Measurements from ENCODE around the gene BCL2L2. TPM values are rescaled to one million over a fixed set of nuclear protein-coding genes. Genes with fewer than 3 reads are reported as not detected.

Gene BCL2L2
- total RNA-seq, 1 experiment from 2014 or later = 17.4 TPM

- no peak for DNase-seq (ENCODE audit: low read depth in 1 of 2, low spot score in 2 of 2)
- Histone ChIP-seq H3K27me3 (replicated peaks) (no peaks in the 10 kb centered on the region), H3K9me3 (replicated peaks) (no peaks in the 10 kb centered on the region), H3K4me1 (replicated peaks) (peaks cover 16% of the 10 kb centered on the region), H3K27ac (no peak overlapping the region), H3K4me3 (peak overlapping the region; percentile 64), H3K36me3 (peaks cover 46% of the 10 kb centered on the region)
Measured at GRCh38 chr14:23307687-23308644, 1.3 kb downstream of the BCL2L2 start.

- Histone ChIP-seq H3K4me3 (no peak overlapping the region), H3K9me3 (replicated peaks) (no peaks in the 10 kb centered on the region), H3K27ac (no peak overlapping the region), H3K27me3 (replicated peaks) (no peaks in the 10 kb centered on the region), H3K4me1 (replicated peaks) (peaks cover 16% of the 10 kb centered on the region), H3K36me3 (peaks cover 49% of the 10 kb centered on the region)
- no peak for DNase-seq (ENCODE audit: low read depth in 1 of 2, low spot score in 2 of 2)
Measured at GRCh38 chr14:23308721-23309445, 2.2 kb downstream of the BCL2L2 start.

- DNase-seq (ENCODE audit: low read depth in 1 of 2, low spot score in 2 of 2) = no peak
- Histone ChIP-seq H3K4me3 (no peak overlapping the region), H3K9me3 (replicated peaks) (no peaks in the 10 kb centered on the region), H3K27me3 (replicated peaks) (no peaks in the 10 kb centered on the region), H3K36me3 (peaks cover 56% of the 10 kb centered on the region), H3K4me1 (replicated peaks) (peaks cover 16% of the 10 kb centered on the region), H3K27ac (no peak overlapping the region)
Measured at GRCh38 chr14:23310546-23310945, 3.9 kb downstream of the BCL2L2 start.

GRCh38 chr14:23316300-23316699 lies 9.7 kb downstream of the BCL2L2 start:
- H3K36me3 ChIP-seq = peaks cover 40% of the 10 kb centered on the region
- H3K27me3 ChIP-seq (replicated peaks) = no peaks in the 10 kb centered on the region
- no peaks in the 10 kb centered on the region for H3K9me3 ChIP-seq (replicated peaks)
- peaks cover 9% of the 10 kb centered on the region for H3K4me1 ChIP-seq (replicated peaks)
- DNase-seq (ENCODE audit: low read depth in 1 of 2, low spot score in 2 of 2) = no peak
- H3K4me3 ChIP-seq = no peak overlapping the region
- no peak overlapping the region for H3K27ac ChIP-seq

- H3K4me1 ChIP-seq (replicated peaks) = peaks cover 16% of the 10 kb centered on the region
- peaks cover 60% of the 10 kb centered on the region for H3K36me3 ChIP-seq
- H3K27ac ChIP-seq = peak overlapping the region; percentile 65
- H3K9me3 ChIP-seq (replicated peaks) = no peaks in the 10 kb centered on the region
- H3K4me3 ChIP-seq = peak overlapping the region; percentile 88
- no peaks in the 10 kb centered on the region for H3K27me3 ChIP-seq (replicated peaks)
- DNase-seq (ENCODE audit: low read depth in 1 of 2, low spot score in 2 of 2) = no peak
Measured at GRCh38 chr14:23319746-23320583, 13.3 kb downstream of the BCL2L2 start.

GRCh38 chr14:23320584-23321571 lies 14.2 kb downstream of the BCL2L2 start, which contains the start of gene PABPN1:
TSS of gene PABPN1 (plus strand) at chr14:23321457. CDS start at chr14:23321470, 13 bp downstream.
- Histone ChIP-seq H3K27ac (peak within 1 kb of the TSS; percentile 96), H3K4me1 (replicated peaks) (peaks cover 16% of the 10 kb centered on the region), H3K9me3 (replicated peaks) (no peaks in the 10 kb centered on the region), H3K36me3 (peaks cover 54% of the 10 kb centered on the region), H3K27me3 (replicated peaks) (no peaks in the 10 kb centered on the region), H3K4me3 (peak within 1 kb of the TSS; percentile 88)
- peak; percentile 98 for DNase-seq (ENCODE audit: low read depth in 1 of 2, low spot score in 2 of 2)

GRCh38 chr14:23321572-23322547 lies 15.2 kb downstream of the BCL2L2 start:
- H3K36me3 ChIP-seq = peaks cover 55% of the 10 kb centered on the region
- no peaks in the 10 kb centered on the region for H3K9me3 ChIP-seq (replicated peaks)
- H3K27me3 ChIP-seq (replicated peaks) = no peaks in the 10 kb centered on the region
- peak overlapping the region; percentile 88 for H3K4me3 ChIP-seq
- peak overlapping the region; percentile 96 for H3K27ac ChIP-seq
- H3K4me1 ChIP-seq (replicated peaks) = peaks cover 16% of the 10 kb centered on the region
- peak; percentile 59 to 65 for DNase-seq (ENCODE audit: low read depth in 1 of 2, low spot score in 2 of 2)

- peaks cover 53% of the 10 kb centered on the region for H3K36me3 ChIP-seq
- DNase-seq (ENCODE audit: low read depth in 1 of 2, low spot score in 2 of 2) = no peak
- H3K27ac ChIP-seq = peak overlapping the region; percentile 96
Measured at GRCh38 chr14:23322568-23323517, 16.2 kb downstream of the BCL2L2 start.

GRCh38 chr14:23323838-23324454 lies 17.3 kb downstream of the BCL2L2 start:
- no peak overlapping the region for H3K27ac ChIP-seq

More at GRCh38 chr14:23322568-23323517, 16.2 kb downstream of the BCL2L2 start:
- peaks cover 16% of the 10 kb centered on the region for H3K4me1 ChIP-seq (replicated peaks)
- H3K27me3 ChIP-seq (replicated peaks) = no peaks in the 10 kb centered on the region
- no peaks in the 10 kb centered on the region for H3K9me3 ChIP-seq (replicated peaks)
- peak overlapping the region; percentile 88 for H3K4me3 ChIP-seq

GRCh38 chr14:23324455-23324846 lies 17.8 kb downstream of the BCL2L2 start:
- no peak overlapping the region for H3K4me3 ChIP-seq
- no peaks in the 10 kb centered on the region for H3K27me3 ChIP-seq (replicated peaks)
- no peak overlapping the region for H3K27ac ChIP-seq
- peaks cover 50% of the 10 kb centered on the region for H3K36me3 ChIP-seq
- peaks cover 16% of the 10 kb centered on the region for H3K4me1 ChIP-seq (replicated peaks)
- H3K9me3 ChIP-seq (replicated peaks) = no peaks in the 10 kb centered on the region
- no peak for DNase-seq (ENCODE audit: low read depth in 1 of 2, low spot score in 2 of 2)

More at GRCh38 chr14:23323838-23324454, 17.3 kb downstream of the BCL2L2 start:
- DNase-seq (ENCODE audit: low read depth in 1 of 2, low spot score in 2 of 2) = no peak
- Histone ChIP-seq H3K9me3 (replicated peaks) (no peaks in the 10 kb centered on the region), H3K4me3 (no peak overlapping the region), H3K36me3 (peaks cover 53% of the 10 kb centered on the region), H3K27me3 (replicated peaks) (no peaks in the 10 kb centered on the region), H3K4me1 (replicated peaks) (peaks cover 16% of the 10 kb centered on the region)

All from SJSA1 (cell line).